K562 (cell line): ENCODE measurements around the gene IL4I1. TPM values are rescaled to one million over a fixed set of nuclear protein-coding genes. Genes with fewer than 3 reads are reported as not detected.

ENCODE experiments used
- ATAC-seq: fragments of 200-7000 bp; cut with Tn5 transposase; 3 replicates; pipeline ENCODE4 v1.9.1; 2020; ENCODE audit warnings: moderate library complexity
- BruUV-seq: library from RNA; stranded (reverse); fragments of 400-500 nt; replicated peaks from 2 replicates; lab custom pipeline; 2021; lab: Mats Ljungman, UMichigan
- CTCF ChIA-PET: fragments of 300-600 bp; formaldehyde crosslinking; extraction: SDS; loops from one replicate; lab custom pipeline; 2021; ENCODE audit warnings: low intra/inter-chr PET ratio; lab: Yijun Ruan, JAX
- POLR2A ChIA-PET: fragments of 300-600, 350-650 bp; sonication (Branson Sonifier 250); formaldehyde crosslinking; extraction: SDS; loops from one replicate; lab custom pipeline; 2021; ENCODE audit warnings: antibody characterized with exemption, inconsistent platforms; lab: Yijun Ruan, JAX
- DNase-seq, 4 experiments: peaks; one replicate each; pipeline versions ENCODE4 v3.0.0 to v3.0.0-alpha.2; 2011 to 2018; ENCODE audit warnings: low spot score in 3 of 4, mixed read lengths in 3 of 4; ENCODE audit errors: extremely low read depth in 1 of 4
- FAIRE-seq: peaks from 2 replicates; lab custom pipeline; 2011; peaks lifted over from hg19 to GRCh38; lab: Jason Lieb, UNC
- H2AFZ ChIP-seq: 2 replicates; pipeline ENCODE4 v1.6.0; 2011; ENCODE audit warnings: low read depth, low read length, control low read depth, inconsistent platforms
- H3K27ac ChIP-seq: fragments of 200-600 bp; 3 replicates; pipeline ENCODE4 v1.8.0; 2011; ENCODE audit warnings: low read depth, mild to moderate bottlenecking, control low read depth, inconsistent platforms, low read length, moderate library complexity, mixed read lengths; ENCODE audit errors: extremely low read depth
- H3K27me3 ChIP-seq, 2 experiments: fragments of 300-600 bp in 1 of 2; 2 replicates in 1 of 2; 3 replicates in 1 of 2; pipeline versions ENCODE4 v1.6.0 to v1.8.0; 2011; ENCODE audit warnings: inconsistent platforms in 2 of 2, low read length in 2 of 2, mild to moderate bottlenecking in 1 of 2, mixed read lengths in 1 of 2, moderate library complexity in 1 of 2; ENCODE audit not compliant: control insufficient read depth in 2 of 2, insufficient read depth in 2 of 2
- H3K36me3 ChIP-seq: fragments of 300-600 bp; 3 replicates; pipeline ENCODE4 v1.8.0; 2011; ENCODE audit warnings: mild to moderate bottlenecking, low read length, inconsistent platforms; ENCODE audit not compliant: control insufficient read depth, insufficient read depth
- H3K4me1 ChIP-seq, 2 experiments: fragments of 200-600 bp in 1 of 2; replicated peaks in 1 of 2; 2 replicates in 1 of 2; 3 replicates in 1 of 2; pipeline versions ENCODE4 v1.5.1 to v1.8.0; 2011; ENCODE audit warnings: inconsistent platforms in 2 of 2, low read length in 2 of 2, mild to moderate bottlenecking in 1 of 2, mixed read lengths in 1 of 2, moderate library complexity in 1 of 2; ENCODE audit not compliant: control insufficient read depth in 2 of 2, insufficient read depth in 2 of 2
- H3K4me2 ChIP-seq: 2 replicates; pipeline ENCODE4 v1.6.1; 2011; ENCODE audit warnings: low read length, control low read depth, inconsistent platforms, mixed read lengths; ENCODE audit not compliant: insufficient read depth
- H3K4me3 ChIP-seq: fragments of 200-600 bp; sonication (generic), shearing (Covaris generic); 2 replicates; pipeline ENCODE4 v1.5.1; 2016; ENCODE audit warnings: control low read depth, inconsistent platforms
- H3K79me2 ChIP-seq: fragments of 200-600 bp; 3 replicates; pipeline ENCODE4 v1.8.0; 2011; ENCODE audit warnings: low read length, inconsistent platforms; ENCODE audit not compliant: control insufficient read depth, insufficient read depth
- H3K9ac ChIP-seq, 2 experiments: 2 replicates each; pipeline versions ENCODE4 v1.6.0 to v1.6.1; 2011; ENCODE audit warnings: low read depth in 2 of 2, low read length in 2 of 2, control low read depth in 1 of 2, inconsistent platforms in 1 of 2, mild to moderate bottlenecking in 1 of 2, mixed read lengths in 1 of 2; ENCODE audit not compliant: insufficient read depth in 1 of 2
- H3K9me1 ChIP-seq: one replicate; pipeline ENCODE4 v1.6.0; 2011; ENCODE audit warnings: inconsistent platforms, mild to moderate bottlenecking, low read length, moderate library complexity; ENCODE audit not compliant: control insufficient read depth, insufficient read depth
- H3K9me3 ChIP-seq: replicated peaks from 2 replicates; pipeline ENCODE4 v1.5.1; 2011; ENCODE audit warnings: low read depth, low read length, inconsistent platforms; ENCODE audit not compliant: control insufficient read depth, insufficient read depth
- H4K20me1 ChIP-seq: replicated peaks from 2 replicates; pipeline ENCODE4 v1.6.1; 2011; ENCODE audit warnings: low read length, inconsistent platforms, mixed read lengths; ENCODE audit not compliant: control insufficient read depth, insufficient read depth
- FOXA3 ChIP-seq, 2 experiments: fragments of 450-650 bp in 1 of 2; sonication (generic) in 1 of 2; formaldehyde crosslinking; IDR thresholded peaks in 1 of 2; conservative IDR thresholded peaks in 1 of 2; 2 replicates each; pipeline versions ENCODE4 v1.4.0 to v1.8.0; 2020 to 2022; ENCODE audit warnings: mild to moderate bottlenecking in 2 of 2, missing genetic modification reagents in 1 of 2
- IRF9 ChIP-seq: fragments of 450-650 bp; IDR thresholded peaks from 2 replicates; pipeline ENCODE4 v1.6.1; 2016; ENCODE audit warnings: missing biosample characterization, missing genetic modification characterization
- MYNN ChIP-seq, 2 experiments: sonication (generic); formaldehyde crosslinking in 1 of 2; IDR thresholded peaks; 2 replicates each; pipeline versions ENCODE4 v1.5.0 to v1.6.1; 2016 to 2020; ENCODE audit warnings: antibody characterized with exemption in 1 of 2, missing genetic modification reagents in 1 of 2
- NCOR1 ChIP-seq: fragments of 450-650 bp; IDR thresholded peaks from 2 replicates; pipeline ENCODE4 v1.6.1; 2016; ENCODE audit warnings: mild to moderate bottlenecking, moderate library complexity
- POLR2A ChIP-seq: fragments of 450-650 bp; conservative IDR thresholded peaks from 2 replicates; pipeline ENCODE4 v1.6.1; 2016
- POLR2AphosphoS2 ChIP-seq: IDR thresholded peaks from 2 replicates; pipeline ENCODE4 v1.6.1; 2012; ENCODE audit warnings: low read length, improper control_type of control experiment
- POLR2G ChIP-seq: fragments of 200-400 bp; formaldehyde crosslinking; IDR thresholded peaks from 2 replicates; pipeline ENCODE4 v1.6.1; 2017; ENCODE audit warnings: low read depth, mild to moderate bottlenecking, antibody characterized with exemption, low read length, moderate library complexity
- RBFOX2 ChIP-seq: fragments of 200-400 bp; formaldehyde crosslinking; IDR thresholded peaks from 2 replicates; pipeline ENCODE4 v1.6.1; 2017; ENCODE audit warnings: low read depth, mild to moderate bottlenecking, low read length, moderate library complexity
- RBM22 ChIP-seq: fragments of 200-400 bp; formaldehyde crosslinking; IDR thresholded peaks from 2 replicates; pipeline ENCODE4 v1.6.1; 2018; ENCODE audit warnings: low read length, low read depth; ENCODE audit not compliant: poor library complexity, severe bottlenecking
- RHOXF2B ChIP-seq: fragments of 250-450 bp; sonication (Bioruptor Pico); conservative IDR thresholded peaks from 2 replicates; pipeline ENCODE4 v1.5.1; 2021
- SAFB ChIP-seq: fragments of 200-400 bp; formaldehyde crosslinking; IDR thresholded peaks from 2 replicates; pipeline ENCODE4 v1.6.1; 2017; ENCODE audit warnings: low read depth, low read length, borderline replicate concordance
- SUPT5H ChIP-seq: fragments of 450-650 bp; IDR thresholded peaks from 2 replicates; pipeline ENCODE4 v1.6.1; 2016
- TAF15 ChIP-seq: fragments of 200-400 bp; formaldehyde crosslinking; IDR thresholded peaks from 2 replicates; pipeline ENCODE4 v1.6.1; 2017; ENCODE audit warnings: mild to moderate bottlenecking, low read depth, low read length, moderate library complexity
- TEAD4 ChIP-seq, 2 experiments: sonication (generic) in 1 of 2; formaldehyde crosslinking in 1 of 2; IDR thresholded peaks; 2 replicates each; pipeline versions ENCODE4 v1.6.1 to v1.8.0; 2012 to 2022; ENCODE audit warnings: borderline replicate concordance in 1 of 2, inconsistent platforms in 1 of 2, low read length in 1 of 2, mild to moderate bottlenecking in 1 of 2, missing genetic modification reagents in 1 of 2
- ZBTB33 ChIP-seq: sonication (generic); formaldehyde crosslinking; IDR thresholded peaks from 2 replicates; pipeline ENCODE4 v1.8.1; 2023; ENCODE audit warnings: mild to moderate bottlenecking, missing genetic modification reagents
- ZKSCAN8 ChIP-seq: fragments of 200-800 bp; sonication (Bioruptor generic); IDR thresholded peaks from 2 replicates; pipeline ENCODE4 v1.6.1; 2016; ENCODE audit warnings: missing genetic modification characterization, missing compliant biosample characterization
- WGBS: fragments of 100-300 bp; shearing (Covaris generic); methylation state at CpG from one replicate; pipeline ENCODE4 v1.1.6; 2016; ENCODE audit warnings: low coverage, mixed read lengths; ENCODE audit not compliant: insufficient coverage; ENCODE audit errors: missing lambda C conversion rate; 5-methylcytosine and 5-hydroxymethylcytosine counted together
- in situ Hi-C: fragments of 300-500 bp; cut with MboI; formaldehyde crosslinking; loops from 4 replicates; pipeline ENCODE4 v1.15.0; 2018; ENCODE audit warnings: inconsistent platforms, mixed read lengths
- intact Hi-C: fragments of 100-400 bp; cut with micrococcal nuclease; formaldehyde crosslinking; loops from 2 replicates; pipeline ENCODE4 v1.14.2; 2022
- polyA plus RNA-seq, 8 experiments: library from polyadenylated mRNA; depleted of rRNA in 4 of 8; stranded (reverse) in 5 of 8; unstranded in 3 of 8; fragments of >200 nt; fragmentation: Nextera tagmentation in 2 of 8; fragmentation: Illumina TruSeq in 1 of 8; extraction: Ambion mirVana in 2 of 8; extraction: Trizol in 1 of 8; gene quantifications; 2 replicates each; pipeline versions ENCODE4 v1.2.1 to v1.2.3, GENCODE V29; 2011 to 2014; ENCODE audit warnings: inconsistent platforms in 1 of 8, missing spikeins in 1 of 8
- total RNA-seq, 7 experiments: library from RNA; depleted of rRNA in 6 of 7; stranded (reverse); fragments of >200 nt in 6 of 7; fragmentation: Illumina TruSeq in 2 of 7; extraction: Trizol in 2 of 7; gene quantifications; 2 replicates each; pipeline versions ENCODE4 v1.2.1 to v1.2.3, GENCODE V29; 2011 to 2021; ENCODE audit warnings: low replicate concordance in 1 of 7

Gene IL4I1
- total and polyA plus RNA-seq, 9 of the 15 experiments (the other 6 are each of a cell fraction or from before 2014, with no cell fraction given) = 0.06 to 0.95 (median 0.43) TPM; not detected in 2

DNA sequence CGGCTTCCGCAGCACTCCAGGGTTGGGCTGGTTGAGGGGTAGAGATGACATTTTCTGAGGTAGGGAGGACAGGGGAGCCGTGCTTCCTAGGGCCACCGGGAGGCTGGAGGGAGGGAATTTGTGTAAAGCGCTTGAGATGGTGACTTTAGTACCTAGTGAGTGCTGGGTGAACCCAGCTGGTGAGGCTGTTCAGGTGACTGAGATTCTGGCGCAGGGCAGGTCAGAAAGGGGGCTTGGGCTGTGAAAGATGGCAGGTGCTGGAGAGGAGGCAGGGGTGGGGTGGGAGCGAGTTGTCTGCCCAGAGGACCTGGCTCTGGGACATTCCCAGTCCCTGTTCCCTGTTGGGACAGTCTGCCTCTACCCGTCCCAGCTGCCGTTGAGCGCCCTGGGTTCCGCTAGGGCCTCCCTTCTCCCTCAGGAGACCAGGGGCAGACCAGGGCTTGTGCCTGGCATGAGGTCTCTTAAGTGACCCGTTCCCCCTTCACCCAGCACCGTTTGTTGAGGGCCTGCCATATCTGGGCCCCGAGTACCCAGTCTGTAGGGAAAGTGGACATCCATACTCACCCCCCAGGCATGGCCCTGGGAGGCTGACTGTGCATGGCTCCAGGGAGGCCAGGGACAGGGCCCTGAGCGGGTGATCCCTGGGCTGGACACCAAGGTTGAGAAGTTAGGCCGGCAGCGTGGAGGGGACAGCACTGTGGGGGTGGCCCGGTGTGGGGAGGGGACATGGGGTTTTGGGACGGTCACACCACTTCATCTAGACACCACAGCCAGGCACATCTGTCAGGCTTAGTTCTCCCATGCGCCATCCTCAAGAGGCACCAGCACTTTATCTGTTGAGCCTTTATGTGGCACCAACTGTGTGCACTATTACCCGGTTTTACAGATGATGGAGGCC is 40.8 kb downstream of the IL4I1 start:
- Histone ChIP-seq H3K9me1 (peaks cover 8% of the 10 kb centered on the region), H3K4me1 (peaks cover 11 to 79% of the 10 kb centered on the region in 2 experiments), H3K36me3 (peaks cover 82% of the 10 kb centered on the region), H2AFZ (no peak overlapping the region), H3K4me2 (no peak overlapping the region), H4K20me1 (peaks cover 27% of the 10 kb centered on the region), H3K4me3 (no peak overlapping the region), H3K9ac (peak overlapping the region in 1 of 2 experiments; percentile 36; a peak in 1 of 4 replicates), H3K27me3 (no peaks in the 10 kb centered on the region), H3K79me2 (peaks cover 36% of the 10 kb centered on the region), H3K27ac (no peak overlapping the region), H3K9me3 (no peaks in the 10 kb centered on the region)
- in situ Hi-C loops = no loop called here
- FAIRE-seq = no peak
- ChIA-PET POLR2A (interaction anchor here (0.5 to 0.9 kb wide), 2 partner anchors 10 to 20 kb away, joined by 3 to 4 read pairs; no protein-coding TSS in a partner anchor), CTCF (no interaction called here)
- WGBS = 77% methylated on average over 18 of the region's 21 CpGs
- no peak for ATAC-seq
- intact Hi-C loops = no loop called here
- no peak for DNase-seq
- no peak for TF ChIP-seq SAFB
- peak; percentile 98 for TF ChIP-seq ZKSCAN8
- peak; percentile 69; the same call in 1 of the 2 replicates for TF ChIP-seq POLR2AphosphoS2
- 0 out of 2 replicates have a peak, but pooled peaks have one; percentile 11 for TF ChIP-seq MYNN (IDR thresholded peaks at IDR 0.05)
- no peak for TF ChIP-seq MYNN (CRISPR knock-in tag; IDR thresholded peaks at IDR 0.05)
- no peak for TF ChIP-seq RHOXF2B
- TF ChIP-seq NCOR1 = 0 out of 2 replicates have a peak, but pooled peaks have one; percentile 5
- TF ChIP-seq ZBTB33 (CRISPR knock-in tag) = peak; percentile 22; the same call in 1 of the 2 replicates
- TF ChIP-seq TAF15 = 0 out of 2 replicates have a peak, but pooled peaks have one; percentile 26
- TF ChIP-seq SUPT5H = 0 out of 2 replicates have a peak, but pooled peaks have one; percentile 47
- TF ChIP-seq POLR2A = peak; percentile 61
- 0 out of 4 replicates have a peak, but pooled peaks of 1 of the 2 experiments have one; percentile 19 for TF ChIP-seq FOXA3 (CRISPR knock-in tag; conservative IDR thresholded peaks at IDR 0.05 in 1 of 2, IDR thresholded peaks at IDR 0.05 in 1 of 2)
- TF ChIP-seq IRF9 (tag) = no peak
- TF ChIP-seq TEAD4 (IDR thresholded peaks at IDR 0.05; ENCODE audit: low read length) = 0 out of 2 replicates have a peak, but pooled peaks have one; percentile 8
- TF ChIP-seq TEAD4 (CRISPR knock-in tag; IDR thresholded peaks at IDR 0.05; ENCODE audit: borderline replicate concordance) = no peak
- peak; percentile 34; the same call in 1 of the 2 replicates for TF ChIP-seq POLR2G
- peak; percentile 43 for TF ChIP-seq RBFOX2
- peak; percentile 20 for TF ChIP-seq RBM22
- TSS peak; percentile 13 for BruUV-seq
